Activated CD8-positive, alpha-beta T cell treated with anti-CD3 and anti-CD28 coated beads for 36 hours (primary cell): Measurements from ENCODE around the gene EPB41L2. TPM values are rescaled to one million over a fixed set of nuclear protein-coding genes. Genes with fewer than 3 reads are reported as not detected.

Source experiments
- ATAC-seq: fragments of 200-7000 bp; cut with Tn5 transposase; one replicate; pipeline ENCODE4 v1.10.0; 2021; ENCODE audit warnings: mild to moderate bottlenecking, moderate library complexity
- CTCF ChIA-PET: fragments of 350-600 bp; sonication (Branson Sonifier 250); formaldehyde crosslinking; loops from one replicate; lab custom pipeline; 2021; ENCODE audit warnings: antibody characterized with exemption; lab: Charles Lee
- POLR2A ChIA-PET: fragments of 350-600 bp; sonication (Branson Sonifier 250); formaldehyde crosslinking; loops from one replicate; lab custom pipeline; 2021; ENCODE audit warnings: antibody characterized with exemption; lab: Charles Lee
- DNase-seq: peaks from one replicate; pipeline ENCODE4 v3.0.0-alpha.2; 2020
- H3K27ac Mint-ChIP-seq: one replicate; pipeline ENCODE4 v1.8.0; 2021; ENCODE audit warnings: mild to moderate bottlenecking, mixed read lengths
- H3K27me3 Mint-ChIP-seq: one replicate; pipeline ENCODE4 v1.8.0; 2021; ENCODE audit warnings: mixed read lengths
- H3K36me3 Mint-ChIP-seq: one replicate; pipeline ENCODE4 v1.8.0; 2021; ENCODE audit warnings: low read depth, mixed read lengths
- H3K4me1 Mint-ChIP-seq: one replicate; pipeline ENCODE4 v1.8.0; 2021; ENCODE audit warnings: low read depth, mixed read lengths
- H3K4me3 Mint-ChIP-seq: one replicate; pipeline ENCODE4 v1.8.0; 2021; ENCODE audit warnings: mild to moderate bottlenecking, moderate library complexity, mixed read lengths
- H3K9me3 Mint-ChIP-seq: one replicate; pipeline ENCODE4 v1.8.0; 2021; ENCODE audit warnings: mixed read lengths
- CTCF ChIP-seq: fragments of 200-600 bp; IDR thresholded peaks from one replicate; pipeline ENCODE4 v1.8.0; 2022; ENCODE audit warnings: antibody characterized with exemption, mild to moderate bottlenecking
- intact Hi-C: fragments of 100-400 bp; cut with micrococcal nuclease; formaldehyde crosslinking; loops from one replicate; pipeline ENCODE4 v1.10.0; 2022
- total RNA-seq, 2 experiments: library from RNA; stranded (reverse); gene quantifications; one replicate each; pipeline ENCODE4 v1.2.3, GENCODE V29; 2021

Gene EPB41L2
- total RNA-seq, 2 experiments from 2014 or later = 30.6 to 33.3 TPM

DNA sequence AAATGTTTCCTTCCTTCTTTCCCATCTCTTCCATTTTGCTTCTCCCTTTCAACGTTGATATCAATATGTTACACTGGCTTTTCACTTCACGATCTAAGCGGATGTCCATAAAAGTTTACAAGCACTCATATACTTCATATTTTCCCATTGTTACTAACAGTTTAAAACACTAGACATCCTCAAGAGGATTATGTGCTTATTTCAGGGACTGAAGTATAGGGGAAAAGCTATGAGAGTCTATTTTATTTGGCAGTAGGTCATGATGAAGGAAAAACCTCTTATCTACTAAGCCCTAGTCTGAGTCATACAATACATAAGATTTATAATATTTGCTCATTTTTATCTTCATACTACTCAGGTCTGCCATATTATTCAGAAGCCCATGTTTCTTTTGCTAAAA, 20.6 kb upstream of the EPB41L2 start:
- POLR2A ChIA-PET = no interaction called here
- Mint-ChIP-seq H3K27ac (no peak overlapping the region), H3K36me3 (peaks cover 2% of the 10 kb centered on the region), H3K9me3 (peaks cover 7% of the 10 kb centered on the region), H3K4me3 (no peak overlapping the region), H3K27me3 (no peaks in the 10 kb centered on the region), H3K4me1 (no peaks in the 10 kb centered on the region)
- TF ChIP-seq CTCF = no peak
- CTCF ChIA-PET = no interaction called here
- intact Hi-C loops = no loop called here
- no peak for DNase-seq
- ATAC-seq = no peak

- H3K27me3 Mint-ChIP-seq = no peaks in the 10 kb centered on the region
These were observed 19.3 kb upstream of the EPB41L2 start for GRCh38 chr6:131082335-131082734.

DNA sequence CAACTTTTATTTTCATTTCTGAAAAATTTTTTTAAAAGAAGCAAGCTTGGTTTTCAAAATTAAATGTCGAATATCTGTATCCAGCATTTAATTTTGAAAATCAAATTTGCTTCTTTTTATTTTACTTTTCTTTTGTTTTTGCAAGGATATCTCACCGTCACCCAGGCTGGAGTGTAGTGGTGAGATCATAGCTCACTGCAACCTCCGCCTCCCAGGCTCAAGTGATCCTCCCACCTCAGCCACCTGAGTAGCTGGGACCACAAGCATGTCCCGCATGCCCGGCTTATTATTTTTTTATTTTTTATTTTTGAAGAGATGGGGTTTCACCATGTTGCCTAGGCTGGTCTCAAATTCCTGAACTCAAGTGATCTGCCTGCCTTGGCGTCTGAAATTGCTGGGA, 17.0 kb upstream of the EPB41L2 start:
- H3K27me3 Mint-ChIP-seq = no peaks in the 10 kb centered on the region
- no peaks in the 10 kb centered on the region for H3K9me3 Mint-ChIP-seq
- intact Hi-C loops = no loop called here
- DNase-seq (no peak), ATAC-seq (no peak)
- POLR2A ChIA-PET = no interaction called here
- H3K36me3 Mint-ChIP-seq = no peaks in the 10 kb centered on the region
- H3K4me1 Mint-ChIP-seq = no peaks in the 10 kb centered on the region
- CTCF ChIA-PET = no interaction called here
- no peak overlapping the region for H3K27ac Mint-ChIP-seq
- TF ChIP-seq CTCF = no peak
- no peak overlapping the region for H3K4me3 Mint-ChIP-seq

More at GRCh38 chr6:131082335-131082734, 19.3 kb upstream of the EPB41L2 start:
- no peak overlapping the region for H3K27ac Mint-ChIP-seq
- no peak for ATAC-seq
- no peak for TF ChIP-seq CTCF
- H3K4me3 Mint-ChIP-seq = no peak overlapping the region
- ChIA-PET CTCF (interaction anchor here (0.8 kb wide), 1 partner anchor 101 kb away, joined by 3 read pairs; no protein-coding TSS in a partner anchor), POLR2A (interaction anchor here (0.7 kb wide), 1 partner anchor 85 kb away, joined by 3 read pairs; no protein-coding TSS in a partner anchor)
- DNase-seq = no peak
- peaks cover 5% of the 10 kb centered on the region for H3K9me3 Mint-ChIP-seq
- intact Hi-C loops = no loop called here
- H3K36me3 Mint-ChIP-seq = peaks cover 2% of the 10 kb centered on the region
- no peaks in the 10 kb centered on the region for H3K4me1 Mint-ChIP-seq

GRCh38 chr6:131073577-131073976, 10.5 kb upstream of the EPB41L2 start:
- peak; percentile 70 for ATAC-seq
- Mint-ChIP-seq H3K27ac (no peak overlapping the region), H3K4me3 (no peak overlapping the region), H3K36me3 (no peaks in the 10 kb centered on the region), H3K4me1 (peaks cover 5% of the 10 kb centered on the region), H3K9me3 (peaks cover 4% of the 10 kb centered on the region), H3K27me3 (no peaks in the 10 kb centered on the region)
- peak; percentile 34 for DNase-seq
- CTCF ChIA-PET = interaction anchor here (1.7 kb wide), 1 partner anchor 189 kb away, joined by 3 read pairs; no protein-coding TSS in a partner anchor
- POLR2A ChIA-PET = no interaction called here
- intact Hi-C loops = no loop called here
- TF ChIP-seq CTCF = no peak

- Mint-ChIP-seq H3K4me3 (no peak overlapping the region), H3K4me1 (peaks cover 5% of the 10 kb centered on the region), H3K9me3 (peaks cover 4% of the 10 kb centered on the region), H3K27ac (no peak overlapping the region), H3K36me3 (no peaks in the 10 kb centered on the region), H3K27me3 (no peaks in the 10 kb centered on the region)
- intact Hi-C loops = no loop called here
- ATAC-seq (no peak), DNase-seq (no peak)
- no peak for TF ChIP-seq CTCF
- ChIA-PET CTCF (interaction anchor here (1.0 to 1.3 kb wide), 3 partner anchors 9 to 464 kb away, joined by 3 read pairs; no protein-coding TSS in a partner anchor), POLR2A (no interaction called here)
These were observed 7.0 kb upstream of the EPB41L2 start for GRCh38 chr6:131070061-131070460.
